Amygdala (tissue), 56 donors: Measurements from ENCODE around the gene RELL2.

Experiments
- DNase-seq, 56 donors: peaks; one replicate each; lab custom pipeline; 2025; lab: John Stamatoyannopoulos, UW

Gene RELL2

GRCh38 chr5:141618030-141618803, 18.6 kb upstream of the RELL2 start:
- peak in 5 of 56 donors; percentile 16 to 40 (median 34) for DNase-seq

GRCh38 chr5:141618804-141619554, 17.8 kb upstream of the RELL2 start, which contains the start of gene DIAPH1:
Gene DIAPH1 (minus strand): TSS chr5:141619000. CDS start chr5:141618914, 86 bp downstream.
- peak in 55 of 56 donors; percentile 36 to 96 (median 80) for DNase-seq

GRCh38 chr5:141623186-141623585, 13.6 kb upstream of the RELL2 start:
- DNase-seq: peak in 1 of 56 donors; percentile 37

DNA sequence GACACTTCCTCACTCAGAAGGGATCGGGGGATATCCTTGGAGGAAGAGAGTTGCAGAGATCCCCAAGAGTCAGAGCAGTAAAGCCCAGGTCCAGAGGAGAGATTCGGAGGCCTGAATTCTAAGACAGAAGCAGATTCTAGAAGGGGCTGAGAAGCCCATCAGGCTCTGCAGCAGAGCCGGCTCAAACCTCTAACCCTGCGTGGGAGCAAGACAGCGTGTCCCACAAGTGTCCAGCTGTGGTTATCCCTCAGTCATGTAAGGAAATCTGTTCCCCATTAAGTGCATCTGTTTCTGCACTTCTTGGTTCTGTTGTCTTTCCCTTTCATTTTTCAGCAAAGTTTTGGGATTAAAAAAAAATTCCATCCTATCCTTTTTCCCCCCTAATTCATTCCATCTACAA, 13.2 kb upstream of the RELL2 start:
- DNase-seq: no peak

DNA sequence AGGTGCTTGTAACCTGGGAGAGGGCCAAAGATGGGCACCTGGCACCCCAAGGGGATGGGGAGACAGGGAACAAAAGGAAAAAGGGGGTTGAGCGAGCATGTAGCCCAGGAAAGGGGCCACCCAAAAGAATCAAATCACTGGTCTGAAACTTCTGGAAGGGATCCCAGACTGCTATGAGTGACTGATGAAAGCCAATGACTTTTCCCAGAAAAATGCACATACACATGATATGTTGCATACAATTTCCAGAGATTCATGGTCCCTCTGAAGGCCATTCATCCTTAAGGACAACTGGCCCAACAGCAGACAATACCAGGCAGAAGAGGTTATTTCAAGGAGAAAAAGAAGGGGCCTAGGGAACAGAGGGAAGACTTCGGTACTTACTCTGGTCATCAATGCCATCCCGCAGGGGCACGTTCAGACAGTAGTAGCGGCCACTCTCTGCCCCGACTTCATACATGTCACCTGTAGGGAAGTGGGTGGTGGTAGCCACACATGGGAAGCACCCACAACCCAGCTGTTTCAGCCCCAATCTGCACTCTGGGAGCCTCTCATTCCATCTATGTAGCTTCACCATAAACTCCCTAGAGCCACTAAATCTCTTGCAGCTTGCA, 8.5 kb upstream of the RELL2 start:
- no peak for DNase-seq

DNA sequence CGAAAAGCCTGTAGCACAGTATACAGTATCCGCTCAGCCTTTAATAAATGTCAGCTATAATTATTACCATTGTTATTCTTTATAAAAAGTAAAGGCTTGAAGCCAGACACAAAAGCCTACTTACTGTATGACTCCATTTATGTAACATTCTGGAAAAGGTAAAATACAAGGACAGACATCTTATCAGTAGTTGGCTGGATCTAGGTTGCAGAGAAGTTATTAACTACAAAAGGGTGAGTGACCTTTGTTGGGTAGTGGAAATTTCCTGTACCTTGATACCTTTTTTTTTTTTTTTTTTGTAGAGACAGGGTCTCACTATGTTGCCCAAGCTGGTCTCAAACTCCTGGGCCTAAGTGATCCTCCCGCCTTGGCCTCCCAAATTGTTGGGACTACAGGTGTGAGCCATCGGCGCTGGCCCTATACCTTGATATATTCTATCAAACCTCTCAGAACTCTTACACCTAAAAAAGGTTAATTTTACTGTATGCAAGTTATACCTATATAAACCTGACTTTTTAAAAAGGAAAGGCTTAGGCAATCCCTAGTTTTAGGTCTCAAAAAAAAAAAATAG, 6.1 kb upstream of the RELL2 start:
- no peak for DNase-seq

GRCh38 chr5:141632650-141633049, 4.1 kb upstream of the RELL2 start:
- no peak for DNase-seq

GRCh38 chr5:141633871-141634561, 2.8 kb upstream of the RELL2 start:
- no peak for DNase-seq

DNA sequence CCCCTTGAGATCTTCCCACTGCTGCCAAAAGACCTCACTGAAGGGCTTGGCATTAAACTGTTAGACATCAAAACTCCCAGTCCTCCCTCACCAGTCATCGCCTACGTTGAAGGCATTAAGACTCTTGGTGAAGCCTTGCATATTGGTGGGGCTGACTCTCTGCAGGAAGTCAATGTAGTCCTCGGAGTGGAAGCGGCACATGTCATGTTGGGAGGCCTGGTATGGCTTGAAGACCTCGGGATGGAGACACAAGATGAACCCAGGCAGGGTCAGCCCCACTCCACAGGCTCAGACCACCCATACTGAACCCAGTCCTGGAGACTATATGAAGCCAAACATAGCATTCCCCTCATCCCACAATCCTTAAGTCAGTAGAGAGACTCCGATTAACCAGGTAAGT, 2.1 kb upstream of the RELL2 start:
- no peak for DNase-seq

DNA sequence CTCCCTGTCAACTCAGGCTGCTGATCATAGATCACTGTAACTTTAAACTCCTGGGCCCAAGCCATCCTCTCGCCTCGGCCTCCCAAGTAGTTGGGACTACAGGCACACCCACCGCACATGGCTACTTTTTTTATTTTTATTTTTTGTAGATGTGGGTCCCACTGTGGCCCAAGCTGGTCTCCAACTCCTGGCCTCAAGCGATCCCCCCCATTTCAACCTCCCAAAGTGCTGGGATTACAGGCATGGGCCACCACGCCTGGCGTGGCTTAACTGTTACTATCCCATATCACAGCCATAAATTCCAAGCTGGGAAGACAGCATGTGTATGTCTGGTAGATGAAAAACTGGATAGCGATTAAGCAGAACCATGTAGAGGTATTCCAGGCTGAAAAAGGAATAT, 1.2 kb upstream of the RELL2 start:
- DNase-seq: no peak

DNA sequence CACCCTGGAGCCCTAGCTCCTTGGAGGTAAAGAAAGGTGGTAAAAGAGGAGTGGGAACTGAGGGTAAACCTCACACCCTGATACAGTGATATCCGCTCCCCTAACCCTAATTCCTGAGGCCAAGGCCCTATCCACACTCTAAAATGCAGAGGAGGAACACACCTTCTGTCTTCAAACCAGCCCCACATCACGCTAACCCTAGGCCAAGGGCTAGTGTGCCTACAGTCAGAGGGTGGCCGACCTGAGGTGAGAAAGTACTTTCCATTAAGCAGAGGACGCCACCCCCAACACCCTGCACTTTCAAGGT, 738 bp upstream of the RELL2 start:
- DNase-seq: no peak

DNA sequence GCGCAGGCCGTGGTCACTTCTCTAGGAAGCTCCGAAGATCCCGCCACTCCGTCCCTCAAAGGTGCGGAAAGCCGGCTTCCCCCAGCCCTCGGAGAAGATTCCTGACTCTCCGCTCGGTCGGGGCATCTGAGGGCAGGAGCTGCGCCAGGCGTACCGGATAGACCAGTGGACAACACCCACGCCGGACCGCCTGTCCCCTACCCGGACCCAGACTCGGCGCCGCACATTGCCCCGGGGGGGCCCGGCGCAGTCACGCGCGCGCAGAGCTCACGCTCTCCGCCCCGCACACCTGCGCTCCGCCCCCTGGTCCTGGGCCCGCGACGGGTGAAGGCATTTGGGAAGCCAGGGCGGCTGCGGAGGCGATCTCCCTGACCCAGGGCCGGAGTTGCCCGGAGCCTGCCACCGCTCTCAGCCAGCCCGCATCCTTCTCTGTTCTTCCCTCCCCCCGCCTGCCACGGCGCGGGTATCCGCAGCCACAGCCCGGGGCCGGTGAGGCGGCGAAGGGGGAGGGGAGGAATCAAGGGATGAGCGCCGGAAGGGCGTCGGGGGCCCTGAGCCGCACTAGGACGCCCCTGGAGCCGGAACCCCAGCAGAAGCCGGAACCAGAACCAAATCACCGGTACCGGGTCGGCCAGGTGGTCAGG, 448 bp downstream of the RELL2 start:
- DNase-seq: peak in 4 of 56 donors; percentile 51 to 65 (median 56)

GRCh38 chr5:141637767-141638419, 1.1 kb downstream of the RELL2 start:
- DNase-seq: peak in 14 of 56 donors; percentile 12 to 44 (median 17)

DNA sequence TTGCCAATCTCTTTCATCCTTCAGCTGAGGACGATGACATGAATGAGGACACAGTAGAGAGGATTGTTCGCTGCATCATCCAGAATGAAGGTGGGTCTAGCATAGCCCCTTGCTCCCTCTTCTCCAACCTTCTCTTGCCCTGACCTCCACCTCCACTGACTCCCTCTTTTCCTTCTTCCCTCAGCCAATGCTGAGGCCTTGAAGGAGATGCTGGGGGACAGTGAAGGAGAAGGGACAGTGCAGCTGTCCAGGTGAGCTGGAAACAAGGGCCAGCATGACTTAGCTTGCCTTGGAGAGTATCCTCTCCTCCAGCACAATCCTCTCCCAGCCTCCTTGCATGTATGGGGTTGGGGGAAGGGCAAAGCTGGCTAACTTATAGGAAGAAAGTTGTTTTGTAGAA, 2.0 kb downstream of the RELL2 start:
- no peak for DNase-seq

DNA sequence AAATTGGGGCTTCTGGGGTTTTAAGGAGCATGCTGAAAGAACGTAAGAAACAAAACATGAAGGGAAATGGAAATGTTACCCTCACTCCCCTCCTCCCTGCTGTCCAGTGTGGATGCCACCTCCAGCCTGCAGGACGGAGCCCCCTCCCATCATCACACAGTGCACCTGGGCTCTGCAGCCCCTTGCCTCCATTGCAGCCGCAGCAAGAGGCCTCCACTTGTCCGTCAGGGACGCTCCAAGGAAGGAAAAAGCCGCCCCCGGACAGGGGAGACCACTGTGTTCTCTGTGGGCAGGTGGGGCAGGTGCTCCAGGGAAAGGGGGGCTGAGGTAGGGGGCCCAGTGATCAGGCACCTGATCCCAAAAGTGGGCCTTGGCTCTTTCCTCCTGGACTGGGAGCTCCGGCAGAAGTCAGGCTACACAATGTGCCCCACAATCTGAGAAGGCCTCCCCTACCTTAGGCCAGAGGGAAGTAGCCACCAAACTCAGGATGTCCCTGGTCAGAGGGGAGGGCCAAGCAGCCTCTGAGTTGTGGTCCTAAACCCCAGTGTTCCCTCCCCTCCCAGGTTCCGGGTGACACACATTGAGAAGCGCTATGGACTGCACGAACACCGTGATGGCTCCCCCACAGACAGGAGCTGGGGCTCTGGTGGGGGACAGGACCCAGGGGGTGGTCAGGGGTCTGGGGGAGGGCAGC, 2.7 kb downstream of the RELL2 start:
- DNase-seq: no peak

- no peak for DNase-seq
Observed at GRCh38 chr5:141640051-141640415, 3.2 kb downstream of the RELL2 start.

DNA sequence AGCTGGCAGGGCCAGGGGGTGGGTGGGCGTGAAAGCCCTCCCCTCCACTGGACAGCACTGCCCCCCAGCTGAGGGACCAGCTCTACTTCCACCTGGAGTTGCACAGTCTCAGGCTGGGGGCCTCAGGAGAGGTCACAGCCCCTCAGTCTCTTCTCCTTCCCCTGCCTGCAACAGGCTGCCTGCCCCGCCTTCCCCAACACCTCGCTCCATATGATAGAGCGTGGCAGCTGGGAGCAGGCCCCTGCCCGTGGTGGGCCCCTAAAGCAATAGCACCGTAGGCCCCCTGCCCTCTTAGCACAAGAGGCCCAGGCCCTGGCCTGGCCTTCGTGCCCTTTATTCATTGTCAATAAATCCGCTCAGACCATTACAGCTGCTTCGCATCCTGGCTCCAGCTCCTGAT, 3.9 kb downstream of the RELL2 start:
- no peak for DNase-seq

GRCh38 chr5:141641634-141642267, 5.0 kb downstream of the RELL2 start:
- DNase-seq: no peak

DNA sequence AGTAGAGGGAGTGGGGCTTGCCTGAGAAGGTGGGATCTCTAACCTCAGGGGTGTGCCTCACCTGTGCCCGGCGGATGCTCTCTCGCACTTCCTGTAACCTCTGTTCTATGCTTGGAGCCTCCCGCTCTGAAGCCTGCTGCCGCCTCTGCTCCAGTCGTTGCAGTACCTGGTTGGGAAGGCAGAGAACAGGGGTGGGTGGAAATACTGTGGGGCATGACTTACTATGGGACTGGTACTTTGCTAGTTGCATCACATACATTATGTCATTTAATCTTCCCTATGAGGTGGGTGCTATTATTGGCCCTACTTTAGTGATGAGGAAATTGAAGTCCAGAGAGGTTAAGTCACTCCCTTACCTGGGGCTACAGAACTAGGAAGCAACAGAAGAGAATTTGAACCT, 9.2 kb downstream of the RELL2 start:
- DNase-seq: no peak
